ENCODE results near the gene MAEA.

The MAEA gene

DNA sequence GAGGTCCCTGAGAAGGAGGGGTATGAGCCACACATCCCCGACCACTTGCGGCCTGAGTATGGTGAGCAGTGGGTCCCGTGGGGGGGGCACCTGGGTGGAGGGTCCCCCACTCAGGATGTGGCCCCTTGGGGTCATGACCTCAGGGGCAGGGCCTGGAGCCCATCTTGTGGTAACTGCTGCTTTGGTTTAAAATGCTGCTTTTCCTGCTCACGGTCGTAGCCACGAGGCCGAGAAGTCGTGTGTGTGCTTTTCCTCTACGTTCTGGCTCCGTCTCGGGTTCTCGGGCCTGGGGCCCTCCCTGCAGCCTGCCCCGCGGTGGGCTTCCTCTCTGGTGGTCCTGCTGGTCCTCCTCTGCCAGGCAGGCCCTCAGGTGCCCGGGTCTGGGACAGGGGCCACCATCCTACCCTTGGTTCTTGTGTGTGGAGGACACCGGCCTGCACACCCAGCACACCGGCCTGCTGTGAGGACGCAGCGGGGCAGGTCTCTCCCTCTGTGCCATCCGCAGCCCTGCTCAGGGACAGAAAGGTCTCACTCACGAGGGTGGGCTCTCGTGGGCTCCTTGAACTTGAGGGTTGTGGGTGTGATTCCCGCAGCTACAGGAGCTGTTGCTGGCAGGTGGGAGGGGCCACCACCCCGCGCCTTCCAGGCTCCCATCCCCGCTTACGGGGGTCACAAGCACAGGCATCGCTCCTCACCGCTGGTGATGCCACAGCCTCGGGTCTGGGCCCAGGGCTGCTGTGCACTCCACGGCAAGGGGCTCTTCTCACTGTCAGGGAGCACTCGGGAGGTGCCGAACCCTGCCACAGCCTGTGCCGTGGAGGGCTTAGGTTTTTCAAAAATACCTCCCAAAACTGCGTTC lies 76.9 kb downstream of the MAEA start:
- Histone ChIP-seq H3K36me3 (ENCODE audit: insufficient read depth, low read length) (no peaks in the 10 kb centered on the region), H4K20me1 (ENCODE audit: insufficient read depth, low read length) (no peaks in the 10 kb centered on the region), H3K9me2 (ENCODE audit: low read depth, low read length) (no peaks in the 10 kb centered on the region), H3K4me1 (ENCODE audit: insufficient read depth, low read length, severe bottlenecking) (no peaks in the 10 kb centered on the region), H3K27ac (ENCODE audit: low read depth, low read length, poor library complexity, severe bottlenecking) (no peak overlapping the region), H3K4me3 (ENCODE audit: low read depth, low read length, poor library complexity, severe bottlenecking) (no peak overlapping the region), H3K27me3 (ENCODE audit: insufficient read depth, low read length) (no peaks in the 10 kb centered on the region), H3K9me3 (ENCODE audit: low read length) (no peaks in the 10 kb centered on the region), H3K79me2 (ENCODE audit: insufficient read depth, low read length) (no peaks in the 10 kb centered on the region), H2AFZ (ENCODE audit: low read length) (no peak overlapping the region), H3K9ac (ENCODE audit: low read length) (no peak overlapping the region), H3F3A (ENCODE audit: insufficient read depth, low read length) (no peaks in the 10 kb centered on the region), H3K4me2 (ENCODE audit: low read length) (no peak overlapping the region)
- no peak for TF ChIP-seq EZH2 (IDR thresholded peaks at IDR 0.05; ENCODE audit: borderline replicate concordance, low read length)
- TF ChIP-seq CTCF (IDR thresholded peaks at IDR 0.05; ENCODE audit: low read length), result no peak

- H3K27me3 ChIP-seq (ENCODE audit: insufficient read depth, low read length), result no peaks in the 10 kb centered on the region
- TF ChIP-seq EZH2 (IDR thresholded peaks at IDR 0.05; ENCODE audit: borderline replicate concordance, low read length), result no peak
- TF ChIP-seq CTCF (IDR thresholded peaks at IDR 0.05; ENCODE audit: low read length), result no peak
- H2AFZ ChIP-seq (ENCODE audit: low read length), result no peak overlapping the region
- no peak overlapping the region for H3K9ac ChIP-seq (ENCODE audit: low read length)
- H3K4me2 ChIP-seq (ENCODE audit: low read length), result no peak overlapping the region
- H3K9me3 ChIP-seq (ENCODE audit: low read length), result no peaks in the 10 kb centered on the region
- no peaks in the 10 kb centered on the region for H3K36me3 ChIP-seq (ENCODE audit: insufficient read depth, low read length)
- H3K4me1 ChIP-seq (ENCODE audit: insufficient read depth, low read length, severe bottlenecking), result no peaks in the 10 kb centered on the region
- H3K27ac ChIP-seq (ENCODE audit: low read depth, low read length, poor library complexity, severe bottlenecking), result no peak overlapping the region
- H3K4me3 ChIP-seq (ENCODE audit: low read depth, low read length, poor library complexity, severe bottlenecking), result no peak overlapping the region
- H3F3A ChIP-seq (ENCODE audit: insufficient read depth, low read length), result no peaks in the 10 kb centered on the region
- no peaks in the 10 kb centered on the region for H3K9me2 ChIP-seq (ENCODE audit: low read depth, low read length)
- H4K20me1 ChIP-seq (ENCODE audit: insufficient read depth, low read length), result no peaks in the 10 kb centered on the region
- no peaks in the 10 kb centered on the region for H3K79me2 ChIP-seq (ENCODE audit: insufficient read depth, low read length)
Observed at GRCh38 chr4:1367230-1367935, 77.7 kb downstream of the MAEA start.

DNA sequence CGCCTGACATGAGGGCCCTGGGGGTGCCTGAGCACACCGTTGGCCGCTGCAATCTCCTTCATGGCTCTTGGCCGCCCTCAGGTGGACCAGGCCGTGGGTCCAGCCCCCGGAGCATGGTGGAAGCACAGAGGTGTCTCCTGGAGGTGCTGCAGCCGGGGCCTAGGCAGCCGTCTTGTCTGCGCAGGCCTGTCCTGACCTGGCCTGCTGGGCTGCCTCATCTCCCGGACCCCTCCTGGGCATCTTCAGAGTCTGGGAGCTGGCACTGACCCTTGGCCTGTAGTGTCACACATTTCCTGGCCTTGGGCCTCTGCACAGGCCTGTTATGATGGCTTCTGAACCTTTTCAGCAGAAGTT lies 78.2 kb downstream of the MAEA start:
- TF ChIP-seq EZH2 (IDR thresholded peaks at IDR 0.05; ENCODE audit: borderline replicate concordance, low read length), result no peak
- no peak for TF ChIP-seq CTCF (IDR thresholded peaks at IDR 0.05; ENCODE audit: low read length)
- no peaks in the 10 kb centered on the region for H3K36me3 ChIP-seq (ENCODE audit: insufficient read depth, low read length)

More for the DNA sequence above, 78.2 kb downstream of the MAEA start:
- no peak overlapping the region for H3K27ac ChIP-seq (ENCODE audit: low read depth, low read length, poor library complexity, severe bottlenecking)
- H3K27me3 ChIP-seq (ENCODE audit: insufficient read depth, low read length), result no peaks in the 10 kb centered on the region
- no peaks in the 10 kb centered on the region for H4K20me1 ChIP-seq (ENCODE audit: insufficient read depth, low read length)
- H3K79me2 ChIP-seq (ENCODE audit: insufficient read depth, low read length), result no peaks in the 10 kb centered on the region
- H3K4me1 ChIP-seq (ENCODE audit: insufficient read depth, low read length, severe bottlenecking), result no peaks in the 10 kb centered on the region
- H3K4me3 ChIP-seq (ENCODE audit: low read depth, low read length, poor library complexity, severe bottlenecking), result no peak overlapping the region
- H2AFZ ChIP-seq (ENCODE audit: low read length), result no peak overlapping the region
- H3K9me3 ChIP-seq (ENCODE audit: low read length), result no peaks in the 10 kb centered on the region
- no peaks in the 10 kb centered on the region for H3F3A ChIP-seq (ENCODE audit: insufficient read depth, low read length)
- H3K9me2 ChIP-seq (ENCODE audit: low read depth, low read length), result no peaks in the 10 kb centered on the region
- H3K9ac ChIP-seq (ENCODE audit: low read length), result no peak overlapping the region
- H3K4me2 ChIP-seq (ENCODE audit: low read length), result no peak overlapping the region

Measured in OCI-LY1 (cell line).